K562 (cell line): ENCODE data around the gene INO80C.

ENCODE experiments used
- BDP1 ChIP-seq: IDR thresholded peaks from 3 replicates; pipeline ENCODE4 v1.6.1; 2011; ENCODE audit not compliant: insufficient read length, insufficient read depth
- CTCF ChIP-seq, 3 experiments: IDR thresholded peaks in 2 of 3; conservative IDR thresholded peaks in 1 of 3; 2 replicates each; pipeline ENCODE4 v1.5.1; 2011 to 2012; ENCODE audit warnings: low read length in 3 of 3, mild to moderate bottlenecking in 3 of 3, control low read depth in 2 of 3, improper control_type of control experiment in 1 of 3, inconsistent platforms in 1 of 3, low read depth in 1 of 3, mixed read lengths in 1 of 3, moderate library complexity in 1 of 3; ENCODE audit not compliant: insufficient read depth in 2 of 3
- EZH2 ChIP-seq: IDR thresholded peaks from 2 replicates; pipeline ENCODE4 v1.6.1; 2012; ENCODE audit warnings: low read depth, mild to moderate bottlenecking, inconsistent platforms, low read length, borderline replicate concordance
- HCFC1 ChIP-seq: IDR thresholded peaks from 2 replicates; pipeline ENCODE4 v1.6.1; 2012; ENCODE audit warnings: low read depth, low read length, improper control_type of control experiment
- LARP7 ChIP-seq: fragments of 450-650 bp; IDR thresholded peaks from 2 replicates; pipeline ENCODE4 v1.6.1; 2016
- MXI1 ChIP-seq: IDR thresholded peaks from 2 replicates; pipeline ENCODE4 v1.6.1; 2011; ENCODE audit warnings: low read depth, mild to moderate bottlenecking, improper control_type of control experiment, low read length
- NR2C2 ChIP-seq, 2 experiments: fragments of 200-800 bp in 1 of 2; sonication (Bioruptor generic) in 1 of 2; sonication (generic) in 1 of 2; formaldehyde crosslinking in 1 of 2; IDR thresholded peaks; 2 replicates each; pipeline versions ENCODE4 v1.6.1 to v1.8.0; 2016 to 2022; ENCODE audit warnings: mild to moderate bottlenecking in 1 of 2, missing compliant biosample characterization in 1 of 2, missing genetic modification characterization in 1 of 2, missing genetic modification reagents in 1 of 2
- POU5F1 ChIP-seq: fragments of 150-350 bp; IDR thresholded peaks from 2 replicates; pipeline ENCODE4 v1.6.1; 2014; ENCODE audit warnings: borderline replicate concordance, low read length, low read depth, mild to moderate bottlenecking; ENCODE audit not compliant: partially characterized antibody
- SMARCC2 ChIP-seq: fragments of 450-650 bp; IDR thresholded peaks from 2 replicates; pipeline ENCODE4 v1.6.1; 2017; ENCODE audit warnings: antibody characterized with exemption, moderate library complexity, mild to moderate bottlenecking, low read depth
- ZNF184 ChIP-seq: sonication (generic); formaldehyde crosslinking; IDR thresholded peaks from 2 replicates; pipeline ENCODE4 v1.5.0; 2020; ENCODE audit warnings: missing genetic modification reagents
- ZNF76 ChIP-seq: fragments of 250-450 bp; sonication (Bioruptor Pico); IDR thresholded peaks from 2 replicates; pipeline ENCODE4 v1.4.0; 2020; ENCODE audit warnings: mild to moderate bottlenecking, moderate library complexity, borderline replicate concordance

- TF ChIP-seq HCFC1 (no peak), BDP1 (no peak), ZNF184 (CRISPR knock-in tag) (no peak), SMARCC2 (no peak), MXI1 (no peak), CTCF (IDR thresholded peaks at IDR 0.05 in 2 of 3, conservative IDR thresholded peaks at IDR 0.05 in 1 of 3; ENCODE audit: insufficient read depth in 2 of 3, low read depth in 1 of 3, low read length in 3 of 3) (no peak), LARP7 (no peak), POU5F1 (no peak), ZNF76 (CRISPR knock-in tag) (no peak), EZH2 (no peak), NR2C2 (CRISPR knock-in tag; IDR thresholded peaks at IDR 0.05) (no peak), NR2C2 (tag; IDR thresholded peaks at IDR 0.05) (no peak)
These were observed 54.3 kb downstream of the INO80C start for GRCh38 chr18:35443434-35443833.
